B cell (primary cell): ENCODE results near the gene TENM4. TPM values are rescaled to one million over a fixed set of nuclear protein-coding genes. Genes with fewer than 3 reads are reported as not detected.

Source experiments
- ATAC-seq: fragments of 200-7000 bp; cut with Tn5 transposase; one replicate; pipeline ENCODE4 v1.10.0; 2021; ENCODE audit warnings: low read depth, mild to moderate bottlenecking, moderate number of reproducible peaks, moderate library complexity
- CTCF ChIA-PET: fragments of 350-600 bp; sonication (Branson Sonifier 250); formaldehyde crosslinking; loops from one replicate; lab custom pipeline; 2021; ENCODE audit warnings: antibody characterized with exemption, inconsistent platforms; lab: Charles Lee
- POLR2A ChIA-PET: fragments of 350-600 bp; sonication (Branson Sonifier 250); formaldehyde crosslinking; loops from one replicate; lab custom pipeline; 2021; ENCODE audit warnings: antibody characterized with exemption; lab: Charles Lee
- DNase-seq: peaks from one replicate; pipeline ENCODE4 v3.0.0; 2013
- H2AFZ ChIP-seq: 2 replicates; pipeline ENCODE4 v1.6.1; 2012; ENCODE audit warnings: mild to moderate bottlenecking, low read depth, low read length; ENCODE audit not compliant: insufficient read depth, poor library complexity, severe bottlenecking
- H3K27ac ChIP-seq, 2 donors: 1 replicate in 1 of 2; 2 replicates in 1 of 2; pipeline ENCODE4 v1.5.1; 2012 to 2013; ENCODE audit warnings: low read length in 2 of 2, mild to moderate bottlenecking in 2 of 2, moderate library complexity in 1 of 2
- H3K27me3 ChIP-seq, 4 experiments: fragments of 200-600 bp in 1 of 4; sonication (generic) in 1 of 4; replicated peaks in 1 of 4; 1 replicate in 2 of 4; 2 replicates in 2 of 4; pipeline versions ENCODE4 v1.6.1 to v1.7.0; 2013 to 2016; ENCODE audit warnings: low read length in 3 of 4, mild to moderate bottlenecking in 2 of 4, mixed read lengths in 1 of 4, moderate library complexity in 1 of 4; ENCODE audit not compliant: insufficient read depth in 4 of 4, control insufficient read depth in 3 of 4; ENCODE audit errors: control extremely low read depth in 1 of 4
- H3K36me3 ChIP-seq, 2 experiments: replicated peaks in 1 of 2; 1 replicate in 1 of 2; 2 replicates in 1 of 2; pipeline versions ENCODE4 v1.6.1 to v1.7.1; 2013; ENCODE audit warnings: low read length in 1 of 2; ENCODE audit not compliant: insufficient read depth in 2 of 2, control insufficient read depth in 1 of 2; ENCODE audit errors: control extremely low read depth in 1 of 2, extremely low read depth in 1 of 2
- H3K4me1 ChIP-seq, 2 donors: fragments of 200-600 bp in 1 of 2; sonication (generic) in 1 of 2; 1 replicate in 1 of 2; 2 replicates in 1 of 2; pipeline versions ENCODE4 v1.5.1 to v1.6.1; 2013 to 2017; ENCODE audit warnings: low read length in 2 of 2; ENCODE audit not compliant: control insufficient read depth in 2 of 2, insufficient read depth in 2 of 2
- H3K4me2 ChIP-seq: replicated peaks from 2 replicates; pipeline ENCODE3; 2012; ENCODE audit warnings: mild to moderate bottlenecking, low read depth, low read length; ENCODE audit not compliant: poor library complexity, severe bottlenecking
- H3K4me3 ChIP-seq, 5 experiments: fragments of 200-600 bp in 1 of 5; sonication (generic) in 1 of 5; 1 replicate in 3 of 5; 2 replicates in 2 of 5; pipeline versions ENCODE4 v1.5.1 to v1.7.0; 2011 to 2016; ENCODE audit warnings: low read length in 4 of 5, mild to moderate bottlenecking in 4 of 5, low read depth in 2 of 5, control low read depth in 1 of 5, moderate library complexity in 1 of 5; ENCODE audit not compliant: insufficient read depth in 1 of 5; ENCODE audit errors: control extremely low read depth in 1 of 5, extremely low read depth in 1 of 5
- H3K79me2 ChIP-seq: fragments of 200-600 bp; sonication (generic); one replicate; pipeline ENCODE4 v1.6.0; 2016; ENCODE audit warnings: low read length; ENCODE audit not compliant: control insufficient read depth, insufficient read depth
- H3K9ac ChIP-seq: fragments of 200-600 bp; sonication (generic); 2 replicates; pipeline ENCODE4 v1.6.1; 2017; ENCODE audit warnings: mild to moderate bottlenecking, low read length, moderate library complexity
- H3K9me3 ChIP-seq, 3 donors: one replicate each; pipeline versions ENCODE4 v1.6.1 to v1.7.1; 2013; ENCODE audit warnings: low read length in 2 of 3; ENCODE audit not compliant: control insufficient read depth in 2 of 3, insufficient read depth in 1 of 3; ENCODE audit errors: control extremely low read depth in 1 of 3
- H4K20me1 ChIP-seq: 2 replicates; pipeline ENCODE4 v1.6.0; 2012; ENCODE audit warnings: mild to moderate bottlenecking, low read length; ENCODE audit not compliant: insufficient read depth, control insufficient read depth, poor library complexity, severe bottlenecking
- H3K27ac Mint-ChIP-seq: one replicate; pipeline ENCODE4 v1.8.0; 2021; ENCODE audit warnings: mixed read lengths
- H3K27me3 Mint-ChIP-seq: one replicate; pipeline ENCODE4 v1.8.0; 2021; ENCODE audit warnings: mixed read lengths
- H3K4me1 Mint-ChIP-seq: one replicate; pipeline ENCODE4 v1.8.0; 2021; ENCODE audit warnings: mixed read lengths
- H3K4me3 Mint-ChIP-seq: one replicate; pipeline ENCODE4 v1.8.0; 2021; ENCODE audit warnings: mixed read lengths
- H3K9me3 Mint-ChIP-seq: one replicate; pipeline ENCODE4 v1.8.0; 2022; ENCODE audit warnings: mixed read lengths; ENCODE audit not compliant: insufficient read depth
- EZH2 ChIP-seq: IDR thresholded peaks from 2 replicates; pipeline ENCODE4 v1.6.1; 2012; ENCODE audit warnings: borderline replicate concordance, low read depth, mild to moderate bottlenecking, moderate library complexity, low read length; ENCODE audit not compliant: insufficient read depth, poor library complexity, severe bottlenecking
- WGBS: methylation state at CpG from one replicate; pipeline ENCODE4 v1.1.5; 2013; ENCODE audit warnings: missing lambda C conversion rate; ENCODE audit not compliant: insufficient coverage; 5-methylcytosine and 5-hydroxymethylcytosine counted together
- intact Hi-C: fragments of 100-400 bp; cut with micrococcal nuclease; formaldehyde crosslinking; loops from one replicate; pipeline ENCODE4 v1.10.0; 2022
- polyA plus RNA-seq: library from polyadenylated mRNA; depleted of rRNA; stranded (reverse); fragments of >200 nt; gene quantifications from 2 replicates; pipeline ENCODE4 v1.2.3, GENCODE V29; 2012
- total RNA-seq, 2 donors: library from RNA; stranded (reverse); fragments of 120-200 nt in 1 of 2; gene quantifications; 1 replicate in 1 of 2; 2 replicates in 1 of 2; pipeline versions ENCODE4 v1.2.3 to v1.2.4, GENCODE V29; 2013 to 2022
- TF ChIP-seq, protein P1 (sequence below): fragments of 200-600 bp; IDR thresholded peaks from one replicate; pipeline ENCODE4 v1.8.0; 2022; ENCODE audit warnings: antibody characterized with exemption, mild to moderate bottlenecking

The TENM4 gene
- total and polyA plus RNA-seq, 2 donors (not counting 1 experiment from before 2014, with no cell fraction given): 0.09 to 5.7 TPM

DNA sequence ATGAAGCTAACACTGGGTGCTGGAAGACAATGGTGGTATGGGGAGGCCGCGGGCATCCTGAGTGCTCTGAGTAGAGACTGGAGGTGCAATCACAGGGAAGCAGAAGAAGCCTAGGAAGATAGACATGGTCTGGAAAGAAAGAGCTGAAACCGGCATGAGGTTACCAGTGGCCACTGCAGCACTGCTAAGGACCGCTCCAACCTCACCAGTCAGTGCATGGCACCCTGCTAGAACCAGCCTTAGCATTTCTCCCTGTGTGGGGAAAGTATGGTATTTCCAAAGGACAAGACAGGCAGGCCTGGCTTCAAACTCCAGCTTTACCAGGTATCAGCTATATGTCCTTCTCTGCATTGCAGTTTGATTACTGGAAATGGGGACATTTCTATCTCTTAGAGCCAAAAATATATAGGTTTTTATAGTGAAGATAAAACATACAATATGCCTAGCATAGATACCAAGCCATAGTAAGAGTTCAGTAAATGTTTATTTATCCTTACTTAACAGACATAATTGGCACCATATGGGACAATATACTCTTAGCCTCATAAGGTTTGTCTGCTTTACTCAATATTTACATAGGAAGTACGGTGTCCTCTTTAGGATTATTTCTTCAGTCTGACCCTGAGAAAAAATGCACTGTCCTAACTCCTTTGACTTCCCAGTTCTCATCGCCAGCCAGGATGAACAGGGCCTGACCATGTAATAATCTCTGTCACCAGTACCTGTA, 231.1 kb downstream of the TENM4 start:
- H3K27ac ChIP-seq: no peak overlapping the region
- H3K9me3 Mint-ChIP-seq: no peaks in the 10 kb centered on the region
- H3K9me3 ChIP-seq: no peaks in the 10 kb centered on the region
- WGBS: 90% methylated on average over 3 of the region's 6 CpGs
- CTCF ChIA-PET: no interaction called here
- POLR2A ChIA-PET: no interaction called here
- no peak for ATAC-seq
- peaks cover 2% of the 10 kb centered on the region for H3K4me1 Mint-ChIP-seq
- intact Hi-C loops: no loop called here
- no peaks in the 10 kb centered on the region for H3K4me1 ChIP-seq
- no peak overlapping the region for H3K4me3 ChIP-seq
- H3K4me3 Mint-ChIP-seq: no peak overlapping the region
- DNase-seq: no peak
- H2AFZ ChIP-seq: no peak overlapping the region
- H3K36me3 ChIP-seq: no peaks in the 10 kb centered on the region
- H4K20me1 ChIP-seq: no peaks in the 10 kb centered on the region
- TF ChIP-seq, protein P1, sequence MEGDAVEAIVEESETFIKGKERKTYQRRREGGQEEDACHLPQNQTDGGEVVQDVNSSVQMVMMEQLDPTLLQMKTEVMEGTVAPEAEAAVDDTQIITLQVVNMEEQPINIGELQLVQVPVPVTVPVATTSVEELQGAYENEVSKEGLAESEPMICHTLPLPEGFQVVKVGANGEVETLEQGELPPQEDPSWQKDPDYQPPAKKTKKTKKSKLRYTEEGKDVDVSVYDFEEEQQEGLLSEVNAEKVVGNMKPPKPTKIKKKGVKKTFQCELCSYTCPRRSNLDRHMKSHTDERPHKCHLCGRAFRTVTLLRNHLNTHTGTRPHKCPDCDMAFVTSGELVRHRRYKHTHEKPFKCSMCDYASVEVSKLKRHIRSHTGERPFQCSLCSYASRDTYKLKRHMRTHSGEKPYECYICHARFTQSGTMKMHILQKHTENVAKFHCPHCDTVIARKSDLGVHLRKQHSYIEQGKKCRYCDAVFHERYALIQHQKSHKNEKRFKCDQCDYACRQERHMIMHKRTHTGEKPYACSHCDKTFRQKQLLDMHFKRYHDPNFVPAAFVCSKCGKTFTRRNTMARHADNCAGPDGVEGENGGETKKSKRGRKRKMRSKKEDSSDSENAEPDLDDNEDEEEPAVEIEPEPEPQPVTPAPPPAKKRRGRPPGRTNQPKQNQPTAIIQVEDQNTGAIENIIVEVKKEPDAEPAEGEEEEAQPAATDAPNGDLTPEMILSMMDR: no peak
- no peak for TF ChIP-seq EZH2
- no peak overlapping the region for H3K27ac Mint-ChIP-seq
- no peak overlapping the region for H3K9ac ChIP-seq
- H3K27me3 Mint-ChIP-seq: no peaks in the 10 kb centered on the region
- no peaks in the 10 kb centered on the region for H3K79me2 ChIP-seq
- H3K4me2 ChIP-seq: no peak overlapping the region
- no peaks in the 10 kb centered on the region for H3K27me3 ChIP-seq

DNA sequence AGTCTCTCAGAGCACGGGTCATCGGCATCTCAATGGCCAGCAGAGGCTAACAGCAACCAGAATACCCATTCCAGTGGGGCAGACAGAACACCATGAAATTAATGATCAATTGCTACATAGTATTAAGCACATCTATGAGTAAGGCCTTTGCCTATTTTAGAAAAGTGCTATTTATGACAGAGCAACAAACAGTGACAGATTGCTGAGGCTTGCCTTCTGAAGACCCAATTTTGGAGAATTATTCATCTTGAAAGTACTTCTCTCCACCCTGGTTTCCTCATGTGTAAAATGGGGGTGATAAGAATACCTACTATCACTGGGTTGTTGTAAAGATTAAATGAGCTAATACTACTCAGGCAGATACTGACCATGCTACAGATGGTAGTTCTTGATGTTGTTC, 232.7 kb downstream of the TENM4 start:
- ChIA-PET CTCF (no interaction called here), POLR2A (no interaction called here)
- DNase-seq: no peak
- H3K4me3 Mint-ChIP-seq: no peak overlapping the region
- no peak for TF ChIP-seq EZH2
- TF ChIP-seq, protein P1: no peak
- H3K27ac Mint-ChIP-seq: no peak overlapping the region
- no peak for ATAC-seq
- Histone ChIP-seq H3K4me2 (no peak overlapping the region), H3K36me3 (no peaks in the 10 kb centered on the region), H3K79me2 (no peaks in the 10 kb centered on the region), H3K9me3 (no peaks in the 10 kb centered on the region), H2AFZ (no peak overlapping the region), H3K27me3 (no peaks in the 10 kb centered on the region), H4K20me1 (no peaks in the 10 kb centered on the region), H3K4me3 (no peak overlapping the region), H3K4me1 (no peaks in the 10 kb centered on the region), H3K9ac (no peak overlapping the region), H3K27ac (no peak overlapping the region)
- 86% methylated on average over 2 of the region's 2 CpGs for WGBS
- peaks cover 2% of the 10 kb centered on the region for H3K4me1 Mint-ChIP-seq
- intact Hi-C loops: no loop called here
- no peaks in the 10 kb centered on the region for H3K27me3 Mint-ChIP-seq
- H3K9me3 Mint-ChIP-seq: no peaks in the 10 kb centered on the region
